T-helper 2 cell treated with Interferon-gamma antibody and Interleukin-4, amounts not matched to agents 5 μg/mL and 100 μg/mL, for 36 hours (primary cell): ENCODE measurements around the gene NAV1.

ENCODE experiments used
- DNase-seq: peaks from one replicate; pipeline ENCODE4 v3.0.0; 2021; ENCODE audit warnings: low spot score
- H3K27ac Mint-ChIP-seq: one replicate; pipeline ENCODE4 v1.8.0; 2021; ENCODE audit warnings: mild to moderate bottlenecking, mixed read lengths
- H3K27me3 Mint-ChIP-seq: one replicate; pipeline ENCODE4 v1.8.0; 2021; ENCODE audit warnings: low read depth, mixed read lengths
- H3K36me3 Mint-ChIP-seq: one replicate; pipeline ENCODE4 v1.8.0; 2021; ENCODE audit warnings: low read depth, mixed read lengths
- H3K4me1 Mint-ChIP-seq: one replicate; pipeline ENCODE4 v1.8.0; 2021; ENCODE audit warnings: low read depth, mixed read lengths
- H3K4me3 Mint-ChIP-seq: one replicate; pipeline ENCODE4 v1.8.0; 2022; ENCODE audit warnings: mild to moderate bottlenecking, moderate library complexity, mixed read lengths
- H3K9me3 Mint-ChIP-seq: one replicate; pipeline ENCODE4 v1.8.0; 2021; ENCODE audit warnings: mixed read lengths

NAV1 gene

DNA sequence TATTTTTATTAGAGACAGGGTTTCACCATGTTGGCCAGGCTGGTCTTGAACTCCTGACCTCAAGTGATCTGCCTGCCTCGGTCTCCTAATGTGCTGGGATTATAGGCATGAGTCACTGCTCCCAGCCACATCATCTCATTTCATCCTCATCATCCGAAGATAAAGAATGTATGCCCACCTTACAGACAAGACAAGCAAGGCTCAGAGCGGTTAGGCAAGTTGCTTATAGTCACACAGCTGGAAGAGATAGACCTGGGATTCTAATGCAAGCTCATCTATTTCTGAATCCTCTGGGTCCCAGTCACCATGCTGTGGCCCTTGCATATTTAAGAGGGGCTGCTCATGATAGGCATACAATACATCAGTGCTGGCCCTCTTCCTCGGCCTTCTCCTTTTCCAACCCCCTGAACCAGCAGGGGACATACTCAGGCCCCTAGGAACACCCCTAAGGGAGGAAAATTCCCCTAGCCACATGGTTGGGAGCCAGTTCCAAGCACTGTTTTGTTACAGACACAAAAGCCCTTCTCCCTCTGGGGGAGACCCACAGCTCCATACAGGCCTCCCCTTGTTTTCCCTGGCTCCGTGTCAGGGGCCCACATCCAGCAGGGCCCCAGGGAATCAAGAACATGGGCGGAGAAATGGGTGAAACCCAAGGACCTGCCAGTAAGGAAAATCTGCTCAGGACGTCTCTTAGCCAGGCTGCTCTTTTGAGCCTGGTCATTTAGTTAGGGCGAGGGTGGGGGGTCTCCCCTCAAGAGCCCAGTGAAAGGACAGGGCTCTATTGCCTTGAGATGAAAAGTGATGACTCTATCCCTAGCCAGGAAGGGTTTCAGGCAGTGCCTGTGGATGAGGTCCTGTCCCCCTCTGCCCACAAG is 38.9 kb upstream of the NAV1 start:
- peaks cover 11% of the 10 kb centered on the region for H3K36me3 Mint-ChIP-seq
- H3K9me3 Mint-ChIP-seq: no peaks in the 10 kb centered on the region
- H3K4me1 Mint-ChIP-seq: peaks cover 14% of the 10 kb centered on the region
- no peak for DNase-seq
- H3K27me3 Mint-ChIP-seq: no peaks in the 10 kb centered on the region
- H3K4me3 Mint-ChIP-seq: no peak overlapping the region
- H3K27ac Mint-ChIP-seq: no peak overlapping the region

- peaks cover 21% of the 10 kb centered on the region for H3K4me1 Mint-ChIP-seq
- H3K27ac Mint-ChIP-seq: no peak overlapping the region
- DNase-seq: no peak
- no peaks in the 10 kb centered on the region for H3K27me3 Mint-ChIP-seq
- peaks cover 13% of the 10 kb centered on the region for H3K36me3 Mint-ChIP-seq
- H3K9me3 Mint-ChIP-seq: no peaks in the 10 kb centered on the region
- H3K4me3 Mint-ChIP-seq: no peak overlapping the region
Observed at GRCh38 chr1:201500670-201501120, 38.2 kb upstream of the NAV1 start.

DNA sequence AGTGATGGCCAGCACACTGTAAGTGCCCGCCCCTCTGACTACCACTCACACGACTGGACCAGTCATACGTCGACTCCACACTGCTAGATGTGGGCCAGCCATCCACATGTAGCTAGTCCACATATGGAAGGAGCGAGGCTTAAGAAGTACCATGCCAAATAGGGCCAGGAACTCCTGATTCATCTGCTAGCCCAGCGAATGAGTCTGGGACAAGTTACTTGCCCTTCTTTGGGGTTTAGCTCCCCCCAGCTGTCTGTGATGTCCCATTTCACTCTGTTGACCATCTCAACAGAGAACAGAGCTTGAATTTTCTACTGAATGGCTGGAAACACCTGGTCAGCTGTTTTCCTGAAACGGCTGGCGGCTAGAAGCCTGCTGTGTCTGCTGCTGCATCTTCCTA is 37.8 kb upstream of the NAV1 start:
- Mint-ChIP-seq H3K4me3 (no peak overlapping the region), H3K27ac (no peak overlapping the region), H3K36me3 (peaks cover 10% of the 10 kb centered on the region), H3K9me3 (no peaks in the 10 kb centered on the region), H3K27me3 (no peaks in the 10 kb centered on the region), H3K4me1 (peaks cover 26% of the 10 kb centered on the region)
- no peak for DNase-seq

GRCh38 chr1:201501812-201502510 is 37.0 kb upstream of the NAV1 start:
- Mint-ChIP-seq H3K4me1 (peaks cover 29% of the 10 kb centered on the region), H3K4me3 (no peak overlapping the region), H3K9me3 (no peaks in the 10 kb centered on the region), H3K27ac (no peak overlapping the region), H3K36me3 (peaks cover 10% of the 10 kb centered on the region), H3K27me3 (no peaks in the 10 kb centered on the region)
- DNase-seq: no peak

DNA sequence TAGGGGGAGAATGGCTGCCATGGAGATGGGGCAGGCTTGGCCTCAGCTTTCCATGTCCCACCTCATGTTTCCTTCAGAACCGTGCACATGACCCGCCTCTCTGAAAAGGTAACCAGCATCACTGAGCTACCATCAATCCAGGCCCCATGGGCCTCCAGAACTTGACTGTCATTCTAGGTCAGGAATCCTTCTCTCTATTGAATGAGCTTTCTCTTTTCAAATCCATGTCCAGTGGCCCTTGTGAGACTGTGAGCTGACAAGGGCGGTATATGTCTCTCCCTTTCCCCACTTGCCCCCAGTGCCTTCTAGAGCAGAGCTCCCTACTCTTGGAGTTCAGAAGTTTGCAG is 36.4 kb upstream of the NAV1 start:
- H3K27me3 Mint-ChIP-seq: no peaks in the 10 kb centered on the region
- peaks cover 32% of the 10 kb centered on the region for H3K4me1 Mint-ChIP-seq
- no peak overlapping the region for H3K27ac Mint-ChIP-seq
- DNase-seq: no peak
- H3K36me3 Mint-ChIP-seq: peaks cover 10% of the 10 kb centered on the region
- no peaks in the 10 kb centered on the region for H3K9me3 Mint-ChIP-seq
- H3K4me3 Mint-ChIP-seq: no peak overlapping the region

DNA sequence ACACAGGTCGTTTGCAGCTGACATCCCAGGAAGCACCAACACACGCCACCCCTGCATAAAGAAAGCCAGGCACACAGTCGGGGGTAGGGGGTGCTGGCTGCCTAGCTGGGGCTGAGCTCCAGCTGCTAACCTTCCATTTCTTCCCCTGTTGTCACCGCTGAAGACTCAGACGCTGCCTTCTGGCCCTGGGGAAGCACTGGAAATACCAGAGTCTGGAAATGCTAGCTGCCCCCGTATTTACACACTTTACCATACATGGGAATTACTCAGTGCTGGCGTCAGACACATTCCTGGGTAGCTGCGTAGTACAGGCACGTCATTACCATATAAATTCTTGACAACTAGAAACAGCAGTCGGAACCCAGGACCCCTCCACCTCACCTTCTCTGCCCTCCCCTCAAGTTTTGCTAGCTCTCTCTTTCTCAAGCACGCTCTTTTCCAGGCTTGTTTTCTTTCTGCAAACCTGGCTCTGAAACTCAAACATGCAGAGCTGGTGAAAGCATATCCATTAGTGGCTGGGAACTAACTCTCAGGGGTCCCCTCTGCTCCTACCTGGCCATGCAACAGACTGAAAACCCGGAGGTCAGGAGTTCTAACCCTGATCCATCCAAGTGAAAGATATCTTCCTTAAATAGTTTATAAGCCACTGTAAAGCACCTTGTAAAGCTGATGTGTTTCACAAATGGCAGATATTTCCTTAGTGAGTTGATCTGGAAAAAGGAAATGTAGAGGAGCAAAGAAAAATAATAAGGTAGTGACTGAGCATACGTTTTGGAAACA is 35.3 kb upstream of the NAV1 start:
- no peak for DNase-seq
- no peaks in the 10 kb centered on the region for H3K9me3 Mint-ChIP-seq
- no peak overlapping the region for H3K27ac Mint-ChIP-seq

GRCh38 chr1:201504179-201504631 is 34.7 kb upstream of the NAV1 start:
- H3K36me3 Mint-ChIP-seq: peaks cover 7% of the 10 kb centered on the region
- DNase-seq: no peak
- H3K27me3 Mint-ChIP-seq: no peaks in the 10 kb centered on the region
- no peak overlapping the region for H3K4me3 Mint-ChIP-seq
- peaks cover 40% of the 10 kb centered on the region for H3K4me1 Mint-ChIP-seq
- no peak overlapping the region for H3K27ac Mint-ChIP-seq
- H3K9me3 Mint-ChIP-seq: no peaks in the 10 kb centered on the region

More for the DNA sequence above, 35.3 kb upstream of the NAV1 start:
- Mint-ChIP-seq H3K4me1 (peaks cover 38% of the 10 kb centered on the region), H3K4me3 (no peak overlapping the region), H3K27me3 (no peaks in the 10 kb centered on the region), H3K36me3 (peaks cover 7% of the 10 kb centered on the region)

DNA sequence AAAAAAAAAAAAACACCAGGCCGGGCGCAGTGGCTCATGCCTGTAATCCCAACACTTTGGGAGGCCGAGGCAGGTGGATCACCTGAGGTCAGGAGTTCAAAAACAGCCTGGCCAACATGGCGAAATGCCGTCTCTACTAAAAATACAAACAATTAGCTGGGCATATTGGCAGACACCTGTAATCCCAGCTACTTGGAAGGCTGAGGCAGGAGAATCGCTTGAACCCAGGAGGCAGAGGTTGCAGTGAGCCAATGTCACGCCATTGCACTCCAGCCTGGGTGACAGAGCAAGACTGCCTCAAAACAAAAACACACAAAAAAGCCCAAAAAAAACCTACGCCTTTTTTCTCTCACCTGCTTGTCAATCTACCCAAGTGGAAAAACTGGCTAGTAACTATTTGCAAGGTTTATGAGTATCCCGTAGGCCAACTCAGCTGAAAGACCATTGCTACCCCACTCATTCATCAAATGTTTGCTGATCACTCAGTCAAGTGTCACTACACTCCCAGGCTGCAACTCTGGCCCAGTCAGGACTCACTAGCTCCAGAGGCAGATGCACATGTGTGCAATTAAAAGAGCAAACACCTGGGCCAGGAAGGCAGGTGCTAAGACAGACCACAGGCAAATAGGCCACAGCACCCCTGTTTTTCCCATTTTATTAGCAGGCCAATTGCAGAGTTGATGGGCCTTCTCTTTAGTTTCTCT is 34.0 kb upstream of the NAV1 start:
- Mint-ChIP-seq H3K36me3 (peaks cover 7% of the 10 kb centered on the region), H3K27ac (peak overlapping the region; percentile 87), H3K27me3 (no peaks in the 10 kb centered on the region), H3K4me1 (peaks cover 40% of the 10 kb centered on the region), H3K9me3 (no peaks in the 10 kb centered on the region), H3K4me3 (peak overlapping the region; percentile 93)
- no peak for DNase-seq

GRCh38 chr1:201505503-201505890 is 33.4 kb upstream of the NAV1 start:
- Mint-ChIP-seq H3K27me3 (no peaks in the 10 kb centered on the region), H3K9me3 (no peaks in the 10 kb centered on the region), H3K4me1 (peaks cover 42% of the 10 kb centered on the region), H3K27ac (peak overlapping the region; percentile 87), H3K36me3 (peaks cover 7% of the 10 kb centered on the region), H3K4me3 (peak overlapping the region; percentile 93)
- no peak for DNase-seq

GRCh38 chr1:201506092-201506491 is 32.8 kb upstream of the NAV1 start:
- peak overlapping the region; percentile 93 for H3K4me3 Mint-ChIP-seq
- peak overlapping the region; percentile 87 for H3K27ac Mint-ChIP-seq
- DNase-seq: no peak
- peaks cover 7% of the 10 kb centered on the region for H3K36me3 Mint-ChIP-seq
- H3K27me3 Mint-ChIP-seq: no peaks in the 10 kb centered on the region
- peaks cover 42% of the 10 kb centered on the region for H3K4me1 Mint-ChIP-seq
- no peaks in the 10 kb centered on the region for H3K9me3 Mint-ChIP-seq

GRCh38 chr1:201506557-201507359 is 32.2 kb upstream of the NAV1 start, which contains the start of gene CSRP1:
CSRP1 (minus strand) TSS chr1:201507123; CDS start chr1:201496303, 10,820 bp downstream.
- DNase-seq: peak; percentile 82
- Mint-ChIP-seq H3K27ac (peak within 1 kb of the TSS; percentile 89), H3K9me3 (no peaks in the 10 kb centered on the region), H3K36me3 (peaks cover 7% of the 10 kb centered on the region), H3K4me1 (peaks cover 45% of the 10 kb centered on the region), H3K4me3 (peak within 1 kb of the TSS; percentile 93), H3K27me3 (no peaks in the 10 kb centered on the region)

DNA sequence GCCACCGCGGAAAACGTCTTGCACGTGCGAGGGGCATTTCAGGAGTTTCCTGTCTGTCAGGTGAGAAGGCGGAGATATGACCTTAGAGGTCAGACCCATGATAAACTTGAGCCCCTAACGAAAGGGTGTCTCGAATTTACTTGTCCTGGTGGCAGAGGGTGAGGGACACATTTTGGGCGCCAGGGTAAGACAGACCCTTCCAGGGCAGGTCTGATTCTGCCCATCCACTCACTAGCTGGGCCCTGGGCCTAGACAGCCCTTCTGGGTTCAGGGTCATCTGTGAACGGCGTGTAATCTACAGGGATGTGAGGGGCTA is 31.6 kb upstream of the NAV1 start:
- peaks cover 7% of the 10 kb centered on the region for H3K36me3 Mint-ChIP-seq
- H3K4me3 Mint-ChIP-seq: peak overlapping the region; percentile 84
- no peak for DNase-seq
- H3K27me3 Mint-ChIP-seq: no peaks in the 10 kb centered on the region
- H3K9me3 Mint-ChIP-seq: no peaks in the 10 kb centered on the region
- H3K4me1 Mint-ChIP-seq: peaks cover 42% of the 10 kb centered on the region
- peak overlapping the region; percentile 89 for H3K27ac Mint-ChIP-seq

DNA sequence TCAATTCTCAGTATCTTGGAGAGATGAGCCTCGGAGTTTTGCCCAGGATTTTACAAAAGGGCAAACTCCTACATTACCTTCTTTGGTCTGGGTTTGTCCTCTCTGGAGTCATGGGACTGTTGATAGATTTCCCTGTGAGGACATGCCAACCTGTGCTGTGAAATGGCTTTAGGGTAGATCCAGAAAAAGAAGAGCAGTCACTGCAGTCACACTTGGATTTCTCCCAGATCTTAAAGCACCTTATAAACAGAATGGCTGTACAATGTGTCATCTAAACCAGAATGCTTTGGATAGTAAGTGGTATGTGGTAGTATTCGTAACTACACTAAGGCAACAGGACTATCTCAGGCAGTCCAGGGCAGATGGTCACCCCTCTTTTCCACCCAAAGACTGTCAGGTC is 30.1 kb upstream of the NAV1 start:
- Mint-ChIP-seq H3K4me3 (no peak overlapping the region), H3K36me3 (peaks cover 3% of the 10 kb centered on the region), H3K4me1 (peaks cover 35% of the 10 kb centered on the region)

More for the DNA sequence above, 30.1 kb upstream of the NAV1 start:
- Mint-ChIP-seq H3K27me3 (no peaks in the 10 kb centered on the region), H3K9me3 (no peaks in the 10 kb centered on the region), H3K27ac (no peak overlapping the region)
- no peak for DNase-seq
